Hematopoietic multipotent progenitor cell treated with erythropoietin and hydrocortisone succinate and interleukin-3 and kit ligand, for 6 days (in vitro differentiated cells): ENCODE measurements around the gene BCAS3.
A peak's percentile ranks its signal among the peaks of the same experiment; 100 is the strongest.

Source experiments
- DNase-seq: peaks from one replicate; pipeline ENCODE4 v3.0.0-alpha.2; 2015

The BCAS3 gene

GRCh38 chr17:61076621-61077031 lies 399.0 kb downstream of the BCAS3 start:
- no peak for DNase-seq

- DNase-seq: no peak
These were observed 404.3 kb downstream of the BCAS3 start for GRCh38 chr17:61081959-61082358.

GRCh38 chr17:61084260-61084659 lies 406.6 kb downstream of the BCAS3 start:
- no peak for DNase-seq

- peak; percentile 35 for DNase-seq
These were observed 409.4 kb downstream of the BCAS3 start for GRCh38 chr17:61087024-61087423.

GRCh38 chr17:61088556-61088955 lies 410.9 kb downstream of the BCAS3 start:
- DNase-seq: no peak

- DNase-seq: no peak
These were observed 413.4 kb downstream of the BCAS3 start for GRCh38 chr17:61091096-61091495.

GRCh38 chr17:61097781-61098180 lies 420.1 kb downstream of the BCAS3 start:
- no peak for DNase-seq

GRCh38 chr17:61106354-61106753 lies 428.7 kb downstream of the BCAS3 start:
- DNase-seq: no peak

- DNase-seq: no peak
These were observed 438.9 kb downstream of the BCAS3 start for GRCh38 chr17:61116577-61116976.

- DNase-seq: no peak
These were observed 440.3 kb downstream of the BCAS3 start for GRCh38 chr17:61117983-61118382.

GRCh38 chr17:61118871-61119270 lies 441.2 kb downstream of the BCAS3 start:
- DNase-seq: no peak

- no peak for DNase-seq
These were observed 444.8 kb downstream of the BCAS3 start for GRCh38 chr17:61122326-61122913.

GRCh38 chr17:61124562-61124961 lies 446.9 kb downstream of the BCAS3 start:
- no peak for DNase-seq

GRCh38 chr17:61126473-61127249 lies 449.0 kb downstream of the BCAS3 start:
- DNase-seq: no peak

GRCh38 chr17:61127960-61128359 lies 450.3 kb downstream of the BCAS3 start:
- DNase-seq: no peak

GRCh38 chr17:61128661-61129115 lies 451.0 kb downstream of the BCAS3 start:
- no peak for DNase-seq

GRCh38 chr17:61129267-61130254 lies 451.9 kb downstream of the BCAS3 start:
- DNase-seq: no peak

GRCh38 chr17:61130330-61130729 lies 452.7 kb downstream of the BCAS3 start:
- no peak for DNase-seq

GRCh38 chr17:61131585-61131984 lies 453.9 kb downstream of the BCAS3 start:
- no peak for DNase-seq

GRCh38 chr17:61132524-61132923 lies 454.9 kb downstream of the BCAS3 start:
- DNase-seq: no peak

- no peak for DNase-seq
These were observed 456.2 kb downstream of the BCAS3 start for GRCh38 chr17:61133853-61134252.

- DNase-seq: no peak
These were observed 457.0 kb downstream of the BCAS3 start for GRCh38 chr17:61134551-61135235.

- no peak for DNase-seq
These were observed 458.1 kb downstream of the BCAS3 start for GRCh38 chr17:61135782-61136181.
